Erythroblast (primary cell): ENCODE results near the gene MAPK10.

Experiments used
- DNase-seq, 2 experiments: peaks; one replicate each; lab custom pipeline; 2025; lab: John Stamatoyannopoulos, UW
- GATA1 ChIP-seq: IDR thresholded peaks from 2 replicates; pipeline ENCODE4 v1.6.1; 2011; ENCODE audit warnings: low read depth, mild to moderate bottlenecking, control low read depth, low read length, moderate library complexity
- POLR2A ChIP-seq: IDR thresholded peaks from 2 replicates; pipeline ENCODE4 v1.6.1; 2011; ENCODE audit warnings: mild to moderate bottlenecking, low read length

MAPK10 gene

GRCh38 chr4:86019906-86020305, 339.9 kb downstream of the MAPK10 start:
- no peak for DNase-seq
- TF ChIP-seq GATA1: no peak
- no peak for TF ChIP-seq POLR2A

- TF ChIP-seq POLR2A (no peak), GATA1 (no peak)
- no peak for DNase-seq
Observed at GRCh38 chr4:86019362-86019761, 340.5 kb downstream of the MAPK10 start.

- DNase-seq: no peak
- TF ChIP-seq GATA1: no peak
Observed at GRCh38 chr4:86015412-86016350, 344.2 kb downstream of the MAPK10 start.

GRCh38 chr4:86014599-86014998, 345.3 kb downstream of the MAPK10 start:
- no peak for DNase-seq
- TF ChIP-seq POLR2A (no peak), GATA1 (no peak)

GRCh38 chr4:86013621-86014020, 346.2 kb downstream of the MAPK10 start:
- DNase-seq: no peak
- TF ChIP-seq POLR2A (no peak), GATA1 (no peak)

- no peak for DNase-seq
- TF ChIP-seq POLR2A (no peak), GATA1 (no peak)
Observed at GRCh38 chr4:86011117-86011516, 348.7 kb downstream of the MAPK10 start.

GRCh38 chr4:86007042-86007441, 352.8 kb downstream of the MAPK10 start:
- no peak for TF ChIP-seq GATA1
- no peak for TF ChIP-seq POLR2A
- no peak for DNase-seq

GRCh38 chr4:86006057-86006456, 353.8 kb downstream of the MAPK10 start:
- TF ChIP-seq POLR2A (no peak), GATA1 (no peak)
- DNase-seq: no peak

- no peak for DNase-seq
- TF ChIP-seq POLR2A (no peak), GATA1 (no peak)
Observed at GRCh38 chr4:86004030-86004429, 355.8 kb downstream of the MAPK10 start.

GRCh38 chr4:86001591-86001990, 358.3 kb downstream of the MAPK10 start:
- TF ChIP-seq POLR2A (no peak), GATA1 (no peak)
- no peak for DNase-seq

GRCh38 chr4:85995361-85995760, 364.5 kb downstream of the MAPK10 start:
- DNase-seq: no peak
- TF ChIP-seq GATA1 (no peak), POLR2A (no peak)

- no peak for TF ChIP-seq POLR2A
- no peak for TF ChIP-seq GATA1
- no peak for DNase-seq
Observed at GRCh38 chr4:85994576-85994975, 365.3 kb downstream of the MAPK10 start.

GRCh38 chr4:85993641-85994040, 366.2 kb downstream of the MAPK10 start:
- TF ChIP-seq POLR2A: no peak
- no peak for TF ChIP-seq GATA1
- DNase-seq: no peak

- TF ChIP-seq GATA1: no peak
- no peak for TF ChIP-seq POLR2A
- DNase-seq: no peak
Observed at GRCh38 chr4:85986266-85986665, 373.6 kb downstream of the MAPK10 start.

GRCh38 chr4:85979276-85979675, 380.6 kb downstream of the MAPK10 start:
- TF ChIP-seq POLR2A (no peak), GATA1 (no peak)
- DNase-seq: no peak
